HG03045 (cell line): ENCODE data around the gene WDR75.

Experiments
- ATAC-seq: cut with Tn5 transposase; IDR thresholded peaks from one replicate; pipeline ENCODE4 v1.9.1; 2021; ENCODE audit warnings: mild to moderate bottlenecking, moderate library complexity; ENCODE audit not compliant: unreplicated experiment

The WDR75 gene

GRCh38 chr2:189492451-189492850, 51.2 kb downstream of the WDR75 start:
- no peak for ATAC-seq

- no peak for ATAC-seq
Measured at GRCh38 chr2:189498205-189498604, 56.9 kb downstream of the WDR75 start.

- ATAC-seq = no peak
Measured at GRCh38 chr2:189499137-189499536, 57.9 kb downstream of the WDR75 start.

GRCh38 chr2:189500456-189501160, 59.3 kb downstream of the WDR75 start:
- ATAC-seq = no peak

GRCh38 chr2:189501487-189501886, 60.2 kb downstream of the WDR75 start:
- no peak for ATAC-seq

GRCh38 chr2:189502714-189503113, 61.4 kb downstream of the WDR75 start:
- ATAC-seq = no peak

DNA sequence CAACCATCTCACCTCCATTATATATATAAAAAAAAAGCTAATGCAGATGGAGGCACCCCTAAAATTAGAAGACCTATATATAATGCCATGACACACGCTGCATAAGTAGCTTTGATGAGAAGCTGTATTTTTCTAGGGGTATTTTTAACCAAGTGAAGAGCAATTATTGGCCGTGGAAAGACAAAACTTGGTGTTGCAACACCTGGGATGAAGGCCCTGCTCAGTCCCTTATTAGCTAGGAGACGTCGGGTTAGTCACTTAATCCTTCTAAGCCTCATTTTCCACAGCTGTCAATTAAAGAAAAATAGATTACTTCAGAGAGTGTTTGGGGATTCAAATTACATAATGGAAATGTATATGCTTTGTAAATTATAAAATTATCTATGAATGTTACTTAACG, 63.0 kb downstream of the WDR75 start:
- ATAC-seq = no peak

DNA sequence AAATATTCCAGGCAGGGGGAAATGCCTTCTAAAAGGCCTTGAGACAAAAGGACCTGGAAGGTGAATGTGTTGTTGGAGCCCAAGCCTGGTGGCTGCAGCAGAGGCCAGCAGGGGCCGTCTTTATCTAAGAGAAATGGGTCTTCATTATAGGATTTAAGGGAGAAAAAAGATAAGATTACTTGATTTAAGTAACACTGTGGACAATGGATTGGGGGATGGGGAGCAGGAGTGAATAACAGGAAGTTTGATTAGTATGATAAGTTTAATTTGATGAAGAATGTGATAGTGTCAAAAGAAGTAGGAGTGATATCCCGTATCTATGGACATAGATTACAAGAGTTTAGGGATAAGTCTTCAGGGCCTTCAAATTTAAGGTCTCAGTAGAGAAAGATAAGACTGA, 64.2 kb downstream of the WDR75 start:
- no peak for ATAC-seq

DNA sequence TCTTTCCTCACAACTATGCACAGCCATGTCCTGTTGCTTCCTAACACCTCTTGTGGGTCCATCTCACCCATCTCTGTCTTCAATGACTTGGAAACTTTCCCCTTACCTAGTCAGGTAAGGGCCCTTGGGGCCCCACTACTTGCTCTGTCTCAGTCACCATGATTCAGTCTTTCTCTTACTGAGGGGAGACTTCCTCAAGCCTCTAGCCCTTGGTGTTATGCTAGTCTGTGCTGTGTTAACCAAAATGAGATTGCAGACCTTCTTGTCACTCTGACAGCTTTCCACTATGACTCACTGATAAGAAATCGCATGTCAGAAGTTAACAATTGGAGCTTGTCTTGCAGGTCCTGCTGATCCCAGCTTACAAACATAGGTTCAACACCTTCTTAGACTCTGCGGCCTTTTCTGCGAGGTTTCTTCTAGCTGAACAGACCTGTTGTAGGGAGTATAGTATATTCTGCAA, 65.3 kb downstream of the WDR75 start:
- ATAC-seq = no peak

- ATAC-seq = no peak
Measured at GRCh38 chr2:189511210-189511959, 70.1 kb downstream of the WDR75 start.

GRCh38 chr2:189511960-189512319, 70.7 kb downstream of the WDR75 start:
- ATAC-seq = no peak

GRCh38 chr2:189512879-189513278, 71.6 kb downstream of the WDR75 start:
- ATAC-seq = no peak

DNA sequence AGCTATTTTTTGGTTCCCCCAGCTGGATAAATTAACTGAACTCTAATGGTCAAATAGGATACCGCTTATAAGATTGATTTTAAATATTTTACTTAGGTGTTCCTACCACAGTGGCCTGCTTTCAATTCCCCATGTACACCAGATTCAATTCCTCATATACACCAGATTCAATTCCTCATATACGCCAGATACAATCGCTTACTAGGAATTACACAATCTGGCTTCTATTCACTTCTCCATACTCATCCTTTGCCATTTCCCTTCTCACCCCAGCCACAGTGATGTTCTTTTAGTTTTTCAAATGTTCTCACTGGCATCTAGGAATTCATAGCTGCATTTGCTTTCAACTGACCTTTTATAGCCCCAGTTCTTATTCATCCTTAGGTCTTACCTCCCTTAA, 72.8 kb downstream of the WDR75 start:
- no peak for ATAC-seq

DNA sequence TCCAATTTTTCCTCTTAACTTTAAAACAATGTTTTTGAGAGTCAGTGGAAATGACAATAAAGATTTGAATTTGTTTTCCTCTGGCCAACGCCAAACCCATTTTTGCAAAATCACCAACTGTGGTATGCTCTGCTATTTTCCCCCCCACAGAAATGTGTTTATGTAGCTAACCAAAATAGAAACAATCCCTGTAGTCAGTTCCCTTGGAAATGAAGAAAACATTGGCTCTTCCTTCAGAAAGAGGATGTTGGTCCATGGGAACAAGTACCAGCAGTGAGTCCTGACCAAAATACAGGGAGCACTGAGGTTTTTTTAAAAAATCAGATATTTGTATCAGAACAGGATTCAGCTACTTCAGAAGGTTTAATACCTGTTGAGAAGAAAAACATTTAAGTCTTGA, 74.0 kb downstream of the WDR75 start:
- ATAC-seq = no peak

DNA sequence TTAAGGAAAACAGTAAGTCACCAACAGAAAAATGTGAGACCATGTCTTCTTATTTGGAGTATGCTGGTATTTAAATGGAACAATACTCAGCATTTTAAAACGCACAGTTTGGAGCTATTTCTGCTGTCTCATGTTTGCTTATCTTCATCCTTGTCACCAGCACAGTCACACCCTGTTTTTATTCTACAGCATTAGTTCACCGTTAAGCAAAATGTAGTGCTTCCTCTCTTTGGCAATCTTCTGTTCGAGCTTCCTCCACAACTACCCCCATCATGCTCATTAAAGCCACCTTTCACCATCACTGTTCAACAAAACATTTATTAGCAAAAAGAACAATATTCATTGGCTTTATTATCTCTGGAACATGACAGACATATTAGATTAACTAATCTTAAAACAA, 75.3 kb downstream of the WDR75 start:
- no peak for ATAC-seq

GRCh38 chr2:189517847-189518535, 76.7 kb downstream of the WDR75 start:
- no peak for ATAC-seq

DNA sequence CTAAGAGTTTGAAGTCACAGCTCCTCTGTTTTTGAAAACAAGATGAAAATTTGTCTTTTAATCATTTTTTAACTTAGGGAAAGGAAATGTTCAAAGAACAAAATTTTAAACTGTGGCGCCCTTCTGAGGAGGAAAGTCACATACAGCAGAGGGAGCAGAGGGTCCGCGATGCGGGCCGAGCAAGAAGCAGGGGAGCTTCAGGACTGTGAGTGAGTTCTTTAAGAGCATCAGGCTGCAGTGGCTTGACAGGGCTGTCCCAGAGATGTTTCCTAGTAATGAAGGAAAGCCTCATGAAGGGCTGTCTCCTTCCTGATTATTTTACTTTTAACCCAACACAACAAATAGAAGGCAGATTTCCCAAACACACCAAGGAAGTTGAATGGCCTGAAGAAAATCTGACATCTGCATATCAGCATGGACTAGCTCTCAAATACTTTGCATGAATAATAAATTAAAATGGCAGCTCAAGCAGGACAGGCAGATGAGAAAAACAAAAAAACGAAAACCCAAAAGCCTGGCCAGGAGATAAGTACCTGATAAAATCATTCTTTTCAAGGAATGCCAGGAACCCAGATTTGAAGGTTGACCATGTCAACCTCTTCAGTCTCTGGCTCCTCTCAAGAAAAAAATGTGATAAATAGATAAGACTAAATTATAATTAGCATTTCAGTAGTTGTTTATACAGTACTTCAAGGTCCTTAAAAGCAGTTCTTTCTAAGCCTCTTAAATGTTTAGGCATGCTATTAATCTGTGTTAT, 78.5 kb downstream of the WDR75 start:
- ATAC-seq = no peak

DNA sequence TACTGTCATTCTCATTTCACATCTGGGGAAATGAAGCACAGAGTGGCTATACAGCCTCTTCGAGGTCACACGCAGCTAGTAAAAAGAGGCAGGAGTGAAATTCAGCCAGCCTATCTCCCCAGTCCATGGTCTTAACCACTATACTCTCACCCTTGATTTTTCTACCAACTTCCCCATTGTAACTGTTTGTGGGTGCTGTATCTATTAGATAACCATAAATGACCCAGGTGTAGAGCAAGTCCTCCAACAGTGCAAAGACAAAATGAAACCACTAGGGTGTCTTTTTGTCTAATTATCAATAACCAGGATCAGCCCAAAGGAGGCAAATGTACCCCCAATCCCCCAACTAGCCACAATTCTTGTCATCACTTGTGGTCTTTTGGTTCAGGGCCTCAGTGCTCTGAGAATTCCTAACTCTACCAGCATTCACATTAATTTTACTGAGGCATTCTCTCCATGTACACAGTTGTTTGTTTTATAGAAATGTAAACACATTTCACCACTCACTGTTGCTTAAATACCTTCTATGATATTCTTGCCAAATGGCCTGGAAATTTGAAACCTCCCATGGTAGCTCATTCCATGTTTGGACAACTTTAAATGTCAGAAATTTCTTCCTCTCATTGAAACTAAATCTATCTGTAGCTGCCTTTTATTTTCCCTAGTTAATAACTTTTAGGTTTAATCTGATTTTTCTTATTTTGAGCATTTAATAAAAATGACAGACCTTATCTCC, 80.6 kb downstream of the WDR75 start:
- no peak for ATAC-seq

DNA sequence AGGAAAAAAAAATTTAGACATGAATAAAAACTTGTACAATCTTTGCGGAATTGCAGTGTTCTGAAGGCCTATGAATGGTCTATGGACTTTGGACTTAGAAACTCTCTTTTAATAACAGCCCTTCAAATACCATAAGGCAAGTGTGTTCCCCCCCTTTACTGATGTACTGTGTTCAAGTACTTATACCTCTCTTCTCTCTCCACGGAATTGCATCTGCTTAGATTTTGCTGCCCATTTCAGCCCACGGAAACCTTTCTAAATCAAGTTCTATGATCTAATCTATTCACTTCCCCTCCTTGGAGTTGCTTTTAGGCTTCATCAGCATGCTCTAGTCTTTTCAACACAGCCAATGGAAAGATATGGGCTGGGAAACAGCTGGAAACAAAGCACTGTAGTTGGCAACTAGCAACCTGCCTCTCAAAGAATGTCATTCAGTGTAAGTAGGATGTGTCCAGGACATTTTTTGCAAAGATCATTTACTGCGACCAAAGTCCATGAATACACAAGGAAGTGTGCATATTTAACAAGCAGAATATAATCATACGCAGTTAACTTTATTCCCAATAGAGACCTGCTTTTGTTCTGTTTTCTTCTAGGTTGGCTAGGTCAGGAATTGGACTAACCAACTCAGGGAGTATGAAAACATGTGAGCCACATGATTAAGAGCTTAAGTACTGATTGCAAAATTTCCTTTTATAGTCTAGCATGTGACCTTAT, 81.3 kb downstream of the WDR75 start:
- no peak for ATAC-seq

DNA sequence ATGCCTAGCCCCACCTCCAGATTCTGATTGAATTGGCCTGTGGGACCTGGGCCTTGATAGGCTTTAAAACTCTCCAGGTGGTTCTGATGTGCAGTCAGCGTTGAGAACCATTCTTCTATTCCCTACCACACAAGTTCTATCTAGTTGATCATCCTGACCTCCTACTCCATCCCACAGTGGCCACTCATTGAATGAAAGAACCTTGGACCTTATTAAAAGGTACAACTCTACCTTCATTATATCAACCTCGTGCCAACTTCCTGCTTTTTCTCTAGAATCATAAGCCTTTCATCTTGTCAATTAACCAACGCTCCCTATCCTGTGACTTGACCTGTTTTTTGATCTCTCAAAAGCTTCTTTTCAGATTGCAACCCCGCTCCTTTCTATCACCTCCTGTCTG, 83.5 kb downstream of the WDR75 start:
- ATAC-seq = no peak
